Naive thymus-derived CD4-positive, alpha-beta T cell (primary cell): ENCODE measurements around the gene TFEB. TPM values are rescaled to one million over a fixed set of nuclear protein-coding genes. Genes with fewer than 3 reads are reported as not detected.

ENCODE experiments used
- ATAC-seq: fragments of 150-1000 bp; cut with Tn5 transposase; 2 replicates; pipeline ENCODE4 v1.10.0; 2021; ENCODE audit warnings: mild to moderate bottlenecking, moderate library complexity
- CTCF ChIA-PET: fragments of 350-600 bp; sonication (Branson Sonifier 250); formaldehyde crosslinking; loops from one replicate; lab custom pipeline; 2021; ENCODE audit warnings: antibody characterized with exemption; lab: Charles Lee
- POLR2A ChIA-PET: fragments of 350-600 bp; sonication (Branson Sonifier 250); formaldehyde crosslinking; loops from one replicate; lab custom pipeline; 2021; ENCODE audit warnings: antibody characterized with exemption, inconsistent platforms; lab: Charles Lee
- DNase-seq, 9 donors: peaks; one replicate each; pipeline versions ENCODE4 v3.0.0 to v3.0.0-alpha.2; 2020 to 2022; ENCODE audit warnings: mixed read lengths in 1 of 9
- H3K27ac ChIP-seq: one replicate; pipeline ENCODE4 v1.7.0; 2013; ENCODE audit warnings: mild to moderate bottlenecking, low read depth, low read length, moderate library complexity
- H3K27me3 ChIP-seq, 2 donors: one replicate each; pipeline ENCODE4 v1.7.0; 2013; ENCODE audit warnings: low read length in 2 of 2, mild to moderate bottlenecking in 2 of 2, moderate library complexity in 2 of 2; ENCODE audit not compliant: control insufficient read depth in 2 of 2, insufficient read depth in 2 of 2
- H3K36me3 ChIP-seq, 3 experiments: 1 replicate in 2 of 3; 2 replicates in 1 of 3; pipeline ENCODE4 v1.7.0; 2013; ENCODE audit warnings: low read length in 3 of 3, mild to moderate bottlenecking in 3 of 3, moderate library complexity in 1 of 3; ENCODE audit not compliant: insufficient read depth in 3 of 3, control insufficient read depth in 2 of 3
- H3K4me1 ChIP-seq, 2 donors: one replicate each; pipeline ENCODE4 v1.7.0; 2013; ENCODE audit warnings: low read length in 2 of 2, mild to moderate bottlenecking in 2 of 2, moderate library complexity in 1 of 2; ENCODE audit not compliant: control insufficient read depth in 2 of 2, insufficient read depth in 2 of 2
- H3K4me3 ChIP-seq: 2 replicates; pipeline ENCODE4 v1.7.0; 2013; ENCODE audit warnings: mild to moderate bottlenecking, low read length
- H3K9me3 ChIP-seq, 3 experiments: 1 replicate in 2 of 3; 2 replicates in 1 of 3; pipeline ENCODE4 v1.7.0; 2013; ENCODE audit warnings: low read length in 3 of 3; ENCODE audit not compliant: control insufficient read depth in 2 of 3
- H3K27ac Mint-ChIP-seq, 9 donors: one replicate each; pipeline ENCODE4 v1.8.0; 2020 to 2022; ENCODE audit warnings: mixed read lengths in 9 of 9, mild to moderate bottlenecking in 8 of 9, moderate library complexity in 5 of 9, inconsistent platforms in 2 of 9
- H3K27me3 Mint-ChIP-seq, 5 donors: one replicate each; pipeline ENCODE4 v1.8.0; 2021 to 2022; ENCODE audit warnings: mixed read lengths in 5 of 5, mild to moderate bottlenecking in 1 of 5
- H3K36me3 Mint-ChIP-seq, 5 donors: one replicate each; pipeline ENCODE4 v1.8.0; 2020 to 2022; ENCODE audit warnings: mixed read lengths in 5 of 5, mild to moderate bottlenecking in 3 of 5, inconsistent platforms in 1 of 5
- H3K4me1 Mint-ChIP-seq, 7 donors: one replicate each; pipeline ENCODE4 v1.8.0; 2020 to 2022; ENCODE audit warnings: mixed read lengths in 7 of 7, mild to moderate bottlenecking in 3 of 7, inconsistent platforms in 1 of 7
- H3K4me3 Mint-ChIP-seq, 10 donors: one replicate each; pipeline ENCODE4 v1.8.0; 2020 to 2022; ENCODE audit warnings: mild to moderate bottlenecking in 10 of 10, mixed read lengths in 10 of 10, moderate library complexity in 6 of 10, inconsistent platforms in 2 of 10
- H3K9me3 Mint-ChIP-seq, 11 donors: one replicate each; pipeline ENCODE4 v1.8.0; 2020 to 2022; ENCODE audit warnings: mixed read lengths in 11 of 11, mild to moderate bottlenecking in 4 of 11, inconsistent platforms in 1 of 11, moderate library complexity in 1 of 11
- intact Hi-C, 2 donors: fragments of 100-400 bp; cut with micrococcal nuclease; formaldehyde crosslinking; loops; one replicate each; pipeline ENCODE4 v1.15.1; 2023
- polyA plus RNA-seq, 2 donors: library from polyadenylated mRNA; unstranded; fragments of 300-500 nt; fragmentation: Illumina TruSeq; gene quantifications; one replicate each; pipeline ENCODE4 v1.2.3, GENCODE V29; 2021
- total RNA-seq, 6 experiments: library from RNA in 5 of 6; stranded (reverse) in 5 of 6; gene quantifications; 1 replicate in 5 of 6; 2 replicates in 1 of 6; pipeline ENCODE4 v1.2.3 and lab custom pipeline; 2021 to 2026

Gene TFEB
- total and polyA plus RNA-seq, 7 experiments from 2014 or later: 2.4 to 39.9 (median 8.0) TPM

- Mint-ChIP-seq H3K4me3 (no peak overlapping the region), H3K4me1 (no peaks in the 10 kb centered on the region), H3K36me3 (no peaks in the 10 kb centered on the region), H3K27ac (no peak overlapping the region), H3K27me3 (peaks cover 10 to 41% (median 24%) of the 10 kb centered on the region in 5 donors), H3K9me3 (peaks cover 0 to 4% (median 0%) of the 10 kb centered on the region in 11 donors)
- intact Hi-C loops: no loop called here
- ChIA-PET CTCF (no interaction called here), POLR2A (no interaction called here)
- Histone ChIP-seq H3K36me3 (no peaks in the 10 kb centered on the region), H3K9me3 (no peaks in the 10 kb centered on the region), H3K27ac (no peak overlapping the region), H3K4me3 (no peak overlapping the region), H3K4me1 (no peaks in the 10 kb centered on the region), H3K27me3 (no peaks in the 10 kb centered on the region)
- ATAC-seq (no peak), DNase-seq (no peak)
Observed at GRCh38 chr6:41674231-41675000, 61.0 kb downstream of the TFEB start.

- H3K4me3 ChIP-seq: no peak overlapping the region
- H3K36me3 ChIP-seq: no peaks in the 10 kb centered on the region
- no peaks in the 10 kb centered on the region for H3K9me3 ChIP-seq
- intact Hi-C loops: no loop called here
- CTCF ChIA-PET: no interaction called here
- DNase-seq (no peak), ATAC-seq (no peak)
- POLR2A ChIA-PET: no interaction called here
- Mint-ChIP-seq H3K36me3 (no peaks in the 10 kb centered on the region), H3K9me3 (peaks cover 0 to 7% (median 0%) of the 10 kb centered on the region in 11 donors), H3K27me3 (peaks cover 13 to 41% (median 26%) of the 10 kb centered on the region in 5 donors), H3K4me3 (no peak overlapping the region), H3K4me1 (no peaks in the 10 kb centered on the region), H3K27ac (no peak overlapping the region)
- no peak overlapping the region for H3K27ac ChIP-seq
- H3K4me1 ChIP-seq: no peaks in the 10 kb centered on the region
- H3K27me3 ChIP-seq: no peaks in the 10 kb centered on the region
Observed at GRCh38 chr6:41673704-41674000, 61.8 kb downstream of the TFEB start.

DNA sequence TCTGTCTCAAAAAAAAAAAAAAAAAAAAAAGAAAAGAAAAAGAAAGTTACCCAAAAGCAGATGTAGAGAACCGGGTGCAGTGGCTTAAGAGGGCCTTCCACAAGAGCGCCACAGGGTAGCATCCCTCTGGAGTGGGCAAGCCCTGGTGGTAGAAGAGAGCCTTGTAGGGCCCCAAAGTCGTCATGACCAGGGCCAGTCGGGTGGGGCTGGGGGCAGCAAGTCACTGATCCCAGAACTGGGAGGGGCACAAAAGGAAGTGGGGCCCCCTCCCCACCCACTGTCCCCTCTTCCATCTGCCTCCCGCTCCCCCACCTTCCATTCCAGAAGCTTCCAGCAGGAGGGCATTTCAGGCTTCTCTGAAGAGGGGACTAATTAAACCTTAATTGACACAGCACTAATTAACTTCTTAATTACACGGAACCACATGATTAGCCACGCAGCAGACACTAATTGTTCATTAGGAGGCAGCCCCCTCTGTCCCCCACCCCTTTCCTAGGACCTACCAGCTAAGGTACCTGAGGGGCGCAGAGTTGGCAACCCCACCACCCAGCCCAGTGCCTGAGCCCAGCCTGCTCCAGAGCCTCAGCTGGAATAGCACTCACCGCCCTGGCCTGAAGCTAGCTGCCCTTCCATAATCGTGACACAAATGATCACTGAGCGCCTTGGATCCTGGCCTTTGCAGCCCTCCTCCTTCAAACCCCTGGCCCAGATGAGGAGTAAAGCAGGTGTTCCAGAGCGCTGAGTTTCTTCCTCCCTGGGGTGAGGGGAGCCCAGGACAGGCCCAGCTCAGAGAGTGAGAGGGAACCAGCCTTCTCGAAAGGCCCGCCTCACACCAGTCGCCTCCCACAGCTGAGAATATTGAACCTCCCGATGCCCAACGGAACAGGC is 62.3 kb downstream of the TFEB start:
- H3K27ac Mint-ChIP-seq: peak overlapping the region in 1 of 9 donors; percentile 8

DNA sequence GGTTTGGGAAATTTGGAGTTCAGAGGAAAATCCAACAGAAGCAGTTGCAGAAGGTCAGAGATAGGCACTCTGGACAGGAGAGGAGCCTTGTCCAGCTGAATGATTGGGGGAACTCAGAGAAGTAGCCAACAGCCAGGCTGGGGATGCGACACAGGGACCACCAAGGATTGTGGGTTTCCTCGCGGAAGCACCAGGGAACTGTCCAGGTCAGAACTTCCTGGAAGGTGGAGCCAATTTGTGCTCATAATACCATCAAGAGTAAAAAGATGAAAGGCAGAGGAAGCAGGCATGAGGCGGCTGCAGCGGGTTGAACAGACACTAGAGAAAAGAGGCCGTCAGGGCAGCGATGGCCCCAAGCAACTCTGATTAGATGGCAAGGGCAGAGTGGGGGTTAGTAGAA is 63.4 kb downstream of the TFEB start:
- Mint-ChIP-seq H3K36me3 (no peaks in the 10 kb centered on the region), H3K27ac (no peak overlapping the region), H3K4me3 (no peak overlapping the region), H3K4me1 (no peaks in the 10 kb centered on the region), H3K27me3 (peaks cover 10 to 41% (median 31%) of the 10 kb centered on the region in 5 donors), H3K9me3 (peaks cover 0 to 7% (median 0%) of the 10 kb centered on the region in 11 donors)
- H3K4me3 ChIP-seq: no peak overlapping the region
- no peak overlapping the region for H3K27ac ChIP-seq
- ATAC-seq (no peak), DNase-seq (no peak)
- H3K36me3 ChIP-seq: no peaks in the 10 kb centered on the region
- intact Hi-C loops: no loop called here
- POLR2A ChIA-PET: no interaction called here
- H3K27me3 ChIP-seq: no peaks in the 10 kb centered on the region
- no peaks in the 10 kb centered on the region for H3K9me3 ChIP-seq
- no peaks in the 10 kb centered on the region for H3K4me1 ChIP-seq
- CTCF ChIA-PET: interaction anchor here (1.4 kb wide), 1 partner anchor 11 kb away, joined by 3 read pairs; no protein-coding TSS in a partner anchor

More for the DNA sequence above, 62.3 kb downstream of the TFEB start:
- ChIA-PET CTCF (no interaction called here), POLR2A (no interaction called here)
- no peaks in the 10 kb centered on the region for H3K4me1 Mint-ChIP-seq
- H3K9me3 Mint-ChIP-seq: peaks cover 0 to 7% (median 0%) of the 10 kb centered on the region in 11 donors
- H3K27me3 Mint-ChIP-seq: peaks cover 13 to 41% (median 28%) of the 10 kb centered on the region in 5 donors
- H3K27ac ChIP-seq: no peak overlapping the region
- no peak for DNase-seq
- H3K4me3 ChIP-seq: no peak overlapping the region
- H3K36me3 Mint-ChIP-seq: no peaks in the 10 kb centered on the region
- intact Hi-C loops: no loop called here
- H3K4me1 ChIP-seq: no peaks in the 10 kb centered on the region
- H3K4me3 Mint-ChIP-seq: no peak overlapping the region
- H3K36me3 ChIP-seq: no peaks in the 10 kb centered on the region
- H3K27me3 ChIP-seq: no peaks in the 10 kb centered on the region
- H3K9me3 ChIP-seq: no peaks in the 10 kb centered on the region
- ATAC-seq: no peak

GRCh38 chr6:41671376-41671775 is 64.0 kb downstream of the TFEB start:
- no peak for DNase-seq
- H3K9me3 Mint-ChIP-seq: peaks cover 0 to 7% (median 0%) of the 10 kb centered on the region in 11 donors
- Histone ChIP-seq H3K36me3 (no peaks in the 10 kb centered on the region), H3K27ac (no peak overlapping the region), H3K9me3 (no peaks in the 10 kb centered on the region), H3K27me3 (no peaks in the 10 kb centered on the region), H3K4me1 (no peaks in the 10 kb centered on the region), H3K4me3 (no peak overlapping the region)
- no peaks in the 10 kb centered on the region for H3K36me3 Mint-ChIP-seq
- H3K27ac Mint-ChIP-seq: no peak overlapping the region
- intact Hi-C loops: no loop called here
- ChIA-PET POLR2A (no interaction called here), CTCF (interaction anchor here (1.4 kb wide), 1 partner anchor 12 kb away, joined by 3 read pairs; no protein-coding TSS in a partner anchor)
- ATAC-seq: no peak
- H3K4me3 Mint-ChIP-seq: no peak overlapping the region
- H3K4me1 Mint-ChIP-seq: no peaks in the 10 kb centered on the region
- peaks cover 10 to 39% (median 24%) of the 10 kb centered on the region in 5 donors for H3K27me3 Mint-ChIP-seq

- POLR2A ChIA-PET: no interaction called here
Observed at GRCh38 chr6:41670703-41671360, 64.6 kb downstream of the TFEB start.

More at GRCh38 chr6:41670703-41671360, 64.6 kb downstream of the TFEB start:
- Mint-ChIP-seq H3K36me3 (no peaks in the 10 kb centered on the region), H3K27me3 (peaks cover 10 to 34% (median 23%) of the 10 kb centered on the region in 5 donors), H3K4me3 (no peak overlapping the region), H3K4me1 (no peaks in the 10 kb centered on the region), H3K27ac (no peak overlapping the region), H3K9me3 (peaks cover 0 to 7% (median 0%) of the 10 kb centered on the region in 11 donors)
- intact Hi-C loops: no loop called here
- Histone ChIP-seq H3K27ac (no peak overlapping the region), H3K4me3 (no peak overlapping the region), H3K9me3 (no peaks in the 10 kb centered on the region), H3K36me3 (no peaks in the 10 kb centered on the region), H3K27me3 (no peaks in the 10 kb centered on the region), H3K4me1 (no peaks in the 10 kb centered on the region)
- CTCF ChIA-PET: interaction anchor here (1.4 kb wide), 1 partner anchor 12 kb away, joined by 3 read pairs; no protein-coding TSS in a partner anchor
- DNase-seq (no peak), ATAC-seq (no peak)
